Panc1 (cell line): ENCODE results near the gene SLC8A1.

ENCODE experiments used
- CTCF ChIP-seq: fragments of 450-650 bp; IDR thresholded peaks from 2 replicates; pipeline ENCODE4 v1.5.1; 2017; ENCODE audit warnings: mild to moderate bottlenecking
- POLR2AphosphoS5 ChIP-seq: IDR thresholded peaks from 2 replicates; pipeline ENCODE4 v1.6.1; 2012; ENCODE audit warnings: mild to moderate bottlenecking, low read depth, low read length, moderate library complexity

DNA sequence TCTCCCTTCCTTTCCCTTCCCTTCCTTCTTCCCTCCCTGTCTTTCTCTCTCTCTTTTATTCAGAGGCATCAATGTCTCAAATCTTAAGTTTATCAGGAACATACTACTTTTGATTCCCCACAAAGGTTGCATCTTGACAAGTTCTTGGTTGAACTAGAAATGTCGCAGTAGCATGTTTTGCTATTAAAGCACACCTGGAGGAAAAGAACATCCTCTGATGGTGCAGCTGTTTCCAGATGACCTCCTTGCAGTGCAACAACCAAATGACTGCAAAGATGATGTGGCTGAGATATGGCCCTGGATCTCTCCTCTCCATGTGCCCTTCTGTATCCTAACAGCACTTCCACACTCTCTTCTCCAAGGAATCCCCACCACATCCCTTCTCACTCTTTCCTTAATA, 127.2 kb downstream of the SLC8A1 start:
- TF ChIP-seq CTCF (no peak), POLR2AphosphoS5 (no peak)
